ENCODE results near the gene CHRFAM7A.
"Not testable (repeated sequence)": the region's sequence is repeated elsewhere in the genome, so short reads cannot be mapped to it uniquely, and the experiment has no call there.

DNA sequence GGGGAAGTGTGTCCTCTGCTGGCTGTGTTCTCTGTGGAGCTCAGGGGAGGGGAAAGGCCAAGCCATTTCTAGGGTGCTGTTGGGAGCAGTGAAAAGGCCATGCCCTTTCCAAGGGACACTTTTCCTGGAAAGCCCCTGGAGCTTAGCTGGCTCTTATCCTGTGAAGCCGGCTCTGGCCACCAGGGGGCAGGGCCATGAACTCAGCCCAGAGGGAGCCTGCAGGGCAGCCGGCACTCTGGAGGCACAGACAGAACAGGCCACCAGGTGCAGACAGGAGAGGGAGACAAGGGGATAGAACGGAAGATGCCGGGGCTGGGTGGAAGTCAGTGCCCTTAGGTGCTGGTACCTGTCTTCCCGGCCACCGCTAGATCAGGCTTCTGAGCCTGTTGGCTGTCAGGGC lies 5.6 kb upstream of the CHRFAM7A start:
- TF ChIP-seq, protein P1, sequence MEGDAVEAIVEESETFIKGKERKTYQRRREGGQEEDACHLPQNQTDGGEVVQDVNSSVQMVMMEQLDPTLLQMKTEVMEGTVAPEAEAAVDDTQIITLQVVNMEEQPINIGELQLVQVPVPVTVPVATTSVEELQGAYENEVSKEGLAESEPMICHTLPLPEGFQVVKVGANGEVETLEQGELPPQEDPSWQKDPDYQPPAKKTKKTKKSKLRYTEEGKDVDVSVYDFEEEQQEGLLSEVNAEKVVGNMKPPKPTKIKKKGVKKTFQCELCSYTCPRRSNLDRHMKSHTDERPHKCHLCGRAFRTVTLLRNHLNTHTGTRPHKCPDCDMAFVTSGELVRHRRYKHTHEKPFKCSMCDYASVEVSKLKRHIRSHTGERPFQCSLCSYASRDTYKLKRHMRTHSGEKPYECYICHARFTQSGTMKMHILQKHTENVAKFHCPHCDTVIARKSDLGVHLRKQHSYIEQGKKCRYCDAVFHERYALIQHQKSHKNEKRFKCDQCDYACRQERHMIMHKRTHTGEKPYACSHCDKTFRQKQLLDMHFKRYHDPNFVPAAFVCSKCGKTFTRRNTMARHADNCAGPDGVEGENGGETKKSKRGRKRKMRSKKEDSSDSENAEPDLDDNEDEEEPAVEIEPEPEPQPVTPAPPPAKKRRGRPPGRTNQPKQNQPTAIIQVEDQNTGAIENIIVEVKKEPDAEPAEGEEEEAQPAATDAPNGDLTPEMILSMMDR (IDR thresholded peaks at IDR 0.05; ENCODE audit: poor library complexity, severe bottlenecking): peak; percentile 34
- TF ChIP-seq POLR2AphosphoS5 (IDR thresholded peaks at IDR 0.05); EP300 (conservative IDR thresholded peaks at IDR 0.05; ENCODE audit: poor library complexity, severe bottlenecking): not testable (repeated sequence)
- TF ChIP-seq, protein P2, sequence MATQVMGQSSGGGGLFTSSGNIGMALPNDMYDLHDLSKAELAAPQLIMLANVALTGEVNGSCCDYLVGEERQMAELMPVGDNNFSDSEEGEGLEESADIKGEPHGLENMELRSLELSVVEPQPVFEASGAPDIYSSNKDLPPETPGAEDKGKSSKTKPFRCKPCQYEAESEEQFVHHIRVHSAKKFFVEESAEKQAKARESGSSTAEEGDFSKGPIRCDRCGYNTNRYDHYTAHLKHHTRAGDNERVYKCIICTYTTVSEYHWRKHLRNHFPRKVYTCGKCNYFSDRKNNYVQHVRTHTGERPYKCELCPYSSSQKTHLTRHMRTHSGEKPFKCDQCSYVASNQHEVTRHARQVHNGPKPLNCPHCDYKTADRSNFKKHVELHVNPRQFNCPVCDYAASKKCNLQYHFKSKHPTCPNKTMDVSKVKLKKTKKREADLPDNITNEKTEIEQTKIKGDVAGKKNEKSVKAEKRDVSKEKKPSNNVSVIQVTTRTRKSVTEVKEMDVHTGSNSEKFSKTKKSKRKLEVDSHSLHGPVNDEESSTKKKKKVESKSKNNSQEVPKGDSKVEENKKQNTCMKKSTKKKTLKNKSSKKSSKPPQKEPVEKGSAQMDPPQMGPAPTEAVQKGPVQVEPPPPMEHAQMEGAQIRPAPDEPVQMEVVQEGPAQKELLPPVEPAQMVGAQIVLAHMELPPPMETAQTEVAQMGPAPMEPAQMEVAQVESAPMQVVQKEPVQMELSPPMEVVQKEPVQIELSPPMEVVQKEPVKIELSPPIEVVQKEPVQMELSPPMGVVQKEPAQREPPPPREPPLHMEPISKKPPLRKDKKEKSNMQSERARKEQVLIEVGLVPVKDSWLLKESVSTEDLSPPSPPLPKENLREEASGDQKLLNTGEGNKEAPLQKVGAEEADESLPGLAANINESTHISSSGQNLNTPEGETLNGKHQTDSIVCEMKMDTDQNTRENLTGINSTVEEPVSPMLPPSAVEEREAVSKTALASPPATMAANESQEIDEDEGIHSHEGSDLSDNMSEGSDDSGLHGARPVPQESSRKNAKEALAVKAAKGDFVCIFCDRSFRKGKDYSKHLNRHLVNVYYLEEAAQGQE (IDR thresholded peaks at IDR 0.05; ENCODE audit: borderline replicate concordance): not testable (repeated sequence)

All from neural cell (in vitro differentiated cells).